GM10847 (cell line): ENCODE measurements around the gene CROCC.

Experiments used
- POLR2A ChIP-seq: IDR thresholded peaks from 2 replicates; pipeline ENCODE4 v1.6.1; 2011; ENCODE audit not compliant: insufficient read length; ENCODE audit errors: extremely low read depth

Gene CROCC

GRCh38 chr1:17013491-17014320 lies 92.0 kb downstream of the CROCC start:
- no peak for TF ChIP-seq POLR2A

GRCh38 chr1:17014671-17015567 lies 93.2 kb downstream of the CROCC start:
- TF ChIP-seq POLR2A: no peak

- no peak for TF ChIP-seq POLR2A
Measured at GRCh38 chr1:17016317-17016661, 94.6 kb downstream of the CROCC start.

GRCh38 chr1:17017435-17017834 lies 95.7 kb downstream of the CROCC start:
- TF ChIP-seq POLR2A: no peak

GRCh38 chr1:17018849-17019248 lies 97.1 kb downstream of the CROCC start:
- TF ChIP-seq POLR2A: no peak

- no peak for TF ChIP-seq POLR2A
Measured at GRCh38 chr1:17020502-17020901, 98.8 kb downstream of the CROCC start.

GRCh38 chr1:17021896-17022295 lies 100.2 kb downstream of the CROCC start:
- TF ChIP-seq POLR2A: no peak
